ENCODE data around the gene GAK.

The GAK gene

GRCh38 chr4:848307-848691, 83.8 kb downstream of the GAK start:
- no peak for DNase-seq (ENCODE audit: low spot score)

- peak; percentile 67 for DNase-seq (ENCODE audit: low spot score)
Measured at GRCh38 chr4:845836-846251, 86.3 kb downstream of the GAK start.

GRCh38 chr4:845233-845835, 86.8 kb downstream of the GAK start:
- peak; percentile 72 for DNase-seq (ENCODE audit: low spot score)

- DNase-seq (ENCODE audit: low spot score) = no peak
Measured at GRCh38 chr4:844752-845232, 87.3 kb downstream of the GAK start.

GRCh38 chr4:839675-840443, 92.3 kb downstream of the GAK start:
- DNase-seq (ENCODE audit: low spot score) = no peak

- DNase-seq (ENCODE audit: low spot score) = no peak
Measured at GRCh38 chr4:837772-838171, 94.3 kb downstream of the GAK start.

GRCh38 chr4:836750-837301, 95.3 kb downstream of the GAK start:
- no peak for DNase-seq (ENCODE audit: low spot score)

GRCh38 chr4:836003-836511, 96.1 kb downstream of the GAK start:
- DNase-seq (ENCODE audit: low spot score) = no peak

- no peak for DNase-seq (ENCODE audit: low spot score)
Measured at GRCh38 chr4:835148-836002, 96.7 kb downstream of the GAK start.

GRCh38 chr4:834368-835147, 97.6 kb downstream of the GAK start:
- DNase-seq (ENCODE audit: low spot score) = no peak

GRCh38 chr4:833731-834367, 98.3 kb downstream of the GAK start:
- no peak for DNase-seq (ENCODE audit: low spot score)

- no peak for DNase-seq (ENCODE audit: low spot score)
Measured at GRCh38 chr4:833156-833555, 99.0 kb downstream of the GAK start.

GRCh38 chr4:832536-832935, 99.6 kb downstream of the GAK start:
- no peak for DNase-seq (ENCODE audit: low spot score)

GRCh38 chr4:832108-832507, 100.0 kb downstream of the GAK start:
- no peak for DNase-seq (ENCODE audit: low spot score)

- no peak for DNase-seq (ENCODE audit: low spot score)
Measured at GRCh38 chr4:831483-831805, 100.7 kb downstream of the GAK start.

- DNase-seq (ENCODE audit: low spot score) = no peak
Measured at GRCh38 chr4:830601-831482, 101.3 kb downstream of the GAK start.

GRCh38 chr4:829761-830600, 102.1 kb downstream of the GAK start:
- DNase-seq (ENCODE audit: low spot score) = no peak

GRCh38 chr4:829291-829690, 102.8 kb downstream of the GAK start:
- no peak for DNase-seq (ENCODE audit: low spot score)

- DNase-seq (ENCODE audit: low spot score) = peak; percentile 68
Measured at GRCh38 chr4:828641-829271, 103.4 kb downstream of the GAK start.
